Nephron progenitor cell (in vitro differentiated cells): ENCODE results near the gene RASGRP4.

Source experiments
- DNase-seq: peaks from one replicate; pipeline ENCODE4 v3.0.0; 2021
- H3K27ac Mint-ChIP-seq: 2 replicates; pipeline ENCODE4 v1.8.0; 2021; ENCODE audit warnings: mild to moderate bottlenecking, moderate library complexity, mixed read lengths
- H3K27me3 Mint-ChIP-seq: 2 replicates; pipeline ENCODE4 v1.8.0; 2021; ENCODE audit warnings: mild to moderate bottlenecking, low read depth, mixed read lengths; ENCODE audit not compliant: poor library complexity
- H3K36me3 Mint-ChIP-seq: 2 replicates; pipeline ENCODE4 v1.8.0; 2021; ENCODE audit warnings: low read depth, mixed read lengths
- H3K4me1 Mint-ChIP-seq: 2 replicates; pipeline ENCODE4 v1.8.0; 2021; ENCODE audit warnings: mixed read lengths
- H3K4me3 Mint-ChIP-seq: 2 replicates; pipeline ENCODE4 v1.8.0; 2021; ENCODE audit warnings: mild to moderate bottlenecking, moderate library complexity, mixed read lengths
- H3K9me3 Mint-ChIP-seq: 2 replicates; pipeline ENCODE4 v1.8.0; 2021; ENCODE audit warnings: mild to moderate bottlenecking, moderate library complexity, mixed read lengths
- TF ChIP-seq, protein P1 (sequence below): fragments of 200-600 bp; sonication (generic); IDR thresholded peaks from 2 replicates; pipeline ENCODE4 v1.5.0; 2021; ENCODE audit warnings: antibody characterized with exemption

RASGRP4 gene

DNA sequence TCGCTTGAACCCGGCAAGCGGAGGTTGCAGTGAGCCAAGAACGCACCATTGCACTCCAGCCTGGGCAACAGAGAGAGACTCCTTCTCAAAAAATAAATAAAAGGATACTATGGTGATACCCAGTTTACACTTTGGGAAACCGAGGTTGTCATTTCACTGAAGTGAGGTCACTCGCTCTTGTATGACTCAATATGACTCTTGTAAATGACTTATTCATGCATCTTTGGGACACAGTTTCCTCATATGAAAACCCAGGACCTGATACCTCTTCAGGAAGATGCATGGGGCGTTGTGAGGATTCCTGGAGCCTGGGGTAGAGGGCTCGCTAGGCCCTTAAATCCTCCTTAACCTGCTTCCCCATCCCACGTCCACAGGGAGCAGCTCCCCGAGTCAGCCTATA is 47.2 kb downstream of the RASGRP4 start:
- Mint-ChIP-seq H3K27ac (no peak overlapping the region), H3K4me3 (no peak overlapping the region), H3K9me3 (no peaks in the 10 kb centered on the region), H3K4me1 (peaks cover 29% of the 10 kb centered on the region), H3K36me3 (peaks cover 51% of the 10 kb centered on the region), H3K27me3 (no peaks in the 10 kb centered on the region)
- no peak for DNase-seq
- TF ChIP-seq, protein P1, sequence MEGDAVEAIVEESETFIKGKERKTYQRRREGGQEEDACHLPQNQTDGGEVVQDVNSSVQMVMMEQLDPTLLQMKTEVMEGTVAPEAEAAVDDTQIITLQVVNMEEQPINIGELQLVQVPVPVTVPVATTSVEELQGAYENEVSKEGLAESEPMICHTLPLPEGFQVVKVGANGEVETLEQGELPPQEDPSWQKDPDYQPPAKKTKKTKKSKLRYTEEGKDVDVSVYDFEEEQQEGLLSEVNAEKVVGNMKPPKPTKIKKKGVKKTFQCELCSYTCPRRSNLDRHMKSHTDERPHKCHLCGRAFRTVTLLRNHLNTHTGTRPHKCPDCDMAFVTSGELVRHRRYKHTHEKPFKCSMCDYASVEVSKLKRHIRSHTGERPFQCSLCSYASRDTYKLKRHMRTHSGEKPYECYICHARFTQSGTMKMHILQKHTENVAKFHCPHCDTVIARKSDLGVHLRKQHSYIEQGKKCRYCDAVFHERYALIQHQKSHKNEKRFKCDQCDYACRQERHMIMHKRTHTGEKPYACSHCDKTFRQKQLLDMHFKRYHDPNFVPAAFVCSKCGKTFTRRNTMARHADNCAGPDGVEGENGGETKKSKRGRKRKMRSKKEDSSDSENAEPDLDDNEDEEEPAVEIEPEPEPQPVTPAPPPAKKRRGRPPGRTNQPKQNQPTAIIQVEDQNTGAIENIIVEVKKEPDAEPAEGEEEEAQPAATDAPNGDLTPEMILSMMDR, result no peak

DNA sequence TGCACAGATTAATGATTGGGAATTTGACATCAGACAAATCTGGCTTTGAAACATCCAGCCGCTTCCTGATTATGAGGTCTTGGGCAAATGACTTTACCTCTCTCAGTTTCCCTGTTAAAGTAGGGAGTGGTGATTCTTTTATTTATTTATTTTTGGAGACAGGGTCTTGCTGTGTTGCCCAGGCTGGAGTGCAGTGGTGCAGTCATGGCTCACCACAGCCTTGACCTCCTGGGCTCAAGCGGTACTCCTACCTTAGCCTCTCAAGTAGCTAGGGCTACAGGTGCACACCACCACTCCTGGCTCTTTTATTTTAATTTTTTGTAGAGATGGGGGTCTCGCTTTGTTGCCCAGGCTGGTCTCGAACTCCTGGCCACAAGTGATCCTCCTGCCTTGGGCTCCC is 49.0 kb downstream of the RASGRP4 start:
- no peak overlapping the region for H3K4me3 Mint-ChIP-seq
- no peak overlapping the region for H3K27ac Mint-ChIP-seq
- TF ChIP-seq, protein P1, result no peak
- no peak for DNase-seq
- peaks cover 38% of the 10 kb centered on the region for H3K36me3 Mint-ChIP-seq
- H3K4me1 Mint-ChIP-seq, result peaks cover 29% of the 10 kb centered on the region
- H3K9me3 Mint-ChIP-seq, result no peaks in the 10 kb centered on the region
- H3K27me3 Mint-ChIP-seq, result peaks cover 11% of the 10 kb centered on the region

DNA sequence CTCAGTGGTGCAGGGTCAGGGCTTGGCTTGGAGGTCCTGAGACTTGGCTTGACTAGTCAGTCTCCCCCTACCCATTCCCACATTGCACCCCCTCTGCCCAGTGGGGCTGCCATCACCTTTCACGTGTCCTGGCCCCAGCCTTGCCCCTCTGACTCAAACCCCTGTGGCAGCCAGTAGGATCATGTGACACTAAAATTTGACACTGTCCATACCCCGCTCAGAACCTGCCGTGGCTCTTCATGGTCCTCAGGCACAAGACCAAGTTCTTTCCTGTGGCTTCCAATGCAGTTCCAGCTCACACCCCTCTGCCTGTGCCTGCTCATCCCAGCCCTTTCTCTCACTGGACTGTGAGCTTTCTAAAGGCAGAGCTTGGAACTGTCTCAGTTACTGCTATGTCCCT is 49.4 kb downstream of the RASGRP4 start:
- DNase-seq, result no peak
- peak overlapping the region; percentile 100 for H3K4me3 Mint-ChIP-seq
- H3K4me1 Mint-ChIP-seq, result peaks cover 29% of the 10 kb centered on the region
- peak overlapping the region; percentile 77 for H3K27ac Mint-ChIP-seq
- TF ChIP-seq, protein P1, result no peak
- H3K36me3 Mint-ChIP-seq, result peaks cover 33% of the 10 kb centered on the region
- peaks cover 14% of the 10 kb centered on the region for H3K27me3 Mint-ChIP-seq
- no peaks in the 10 kb centered on the region for H3K9me3 Mint-ChIP-seq

DNA sequence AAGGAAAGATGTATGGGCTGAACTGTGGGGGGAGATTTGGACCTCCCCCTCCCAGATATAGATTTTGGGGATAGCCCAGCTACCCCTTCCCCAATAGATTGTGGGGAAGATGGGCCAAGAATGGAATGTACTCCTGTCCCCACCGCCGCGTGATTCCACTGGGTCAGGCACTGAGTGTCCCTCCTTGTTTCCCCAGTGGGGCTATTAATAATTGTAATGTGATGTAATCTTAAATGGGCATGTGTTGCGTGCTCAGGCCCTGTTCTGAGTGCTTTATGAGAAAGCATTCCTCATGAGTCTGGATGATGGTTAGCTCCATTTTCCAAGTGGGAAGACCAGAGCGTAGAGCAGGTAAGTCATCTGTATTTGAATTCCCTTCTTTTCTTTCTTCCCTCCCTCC is 50.3 kb downstream of the RASGRP4 start:
- Mint-ChIP-seq H3K9me3 (no peaks in the 10 kb centered on the region), H3K4me3 (peak overlapping the region; percentile 100)
- TF ChIP-seq, protein P1, result no peak

DNA sequence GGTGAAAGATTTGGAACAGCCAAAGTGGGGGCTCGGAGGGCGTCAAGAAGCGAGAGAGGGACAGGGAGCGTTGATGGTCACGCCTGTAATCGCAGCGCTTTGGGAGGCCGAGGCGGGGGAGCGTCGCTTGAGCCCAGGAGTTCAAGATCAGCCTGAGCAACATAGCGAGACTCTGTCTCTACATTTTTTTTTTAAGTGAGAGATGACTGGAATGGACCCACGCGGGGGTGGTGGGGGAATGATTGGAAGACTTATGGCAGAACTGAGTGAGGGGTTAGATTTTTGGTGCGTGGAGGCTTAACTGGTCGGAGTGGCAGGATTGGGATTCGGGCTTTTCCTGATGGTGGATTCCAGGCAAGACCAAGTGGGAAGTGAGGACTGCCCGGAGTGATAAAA is 50.9 kb downstream of the RASGRP4 start:
- Mint-ChIP-seq H3K36me3 (peaks cover 19% of the 10 kb centered on the region), H3K4me3 (peak overlapping the region; percentile 100), H3K27me3 (peaks cover 24% of the 10 kb centered on the region), H3K27ac (peak overlapping the region; percentile 77), H3K9me3 (no peaks in the 10 kb centered on the region), H3K4me1 (peaks cover 29% of the 10 kb centered on the region)
- TF ChIP-seq, protein P1, result no peak
- no peak for DNase-seq

More for the DNA sequence above, 50.3 kb downstream of the RASGRP4 start:
- peaks cover 19% of the 10 kb centered on the region for H3K27me3 Mint-ChIP-seq
- no peak for DNase-seq
- H3K36me3 Mint-ChIP-seq, result peaks cover 25% of the 10 kb centered on the region
- no peak overlapping the region for H3K27ac Mint-ChIP-seq
- H3K4me1 Mint-ChIP-seq, result peaks cover 29% of the 10 kb centered on the region

DNA sequence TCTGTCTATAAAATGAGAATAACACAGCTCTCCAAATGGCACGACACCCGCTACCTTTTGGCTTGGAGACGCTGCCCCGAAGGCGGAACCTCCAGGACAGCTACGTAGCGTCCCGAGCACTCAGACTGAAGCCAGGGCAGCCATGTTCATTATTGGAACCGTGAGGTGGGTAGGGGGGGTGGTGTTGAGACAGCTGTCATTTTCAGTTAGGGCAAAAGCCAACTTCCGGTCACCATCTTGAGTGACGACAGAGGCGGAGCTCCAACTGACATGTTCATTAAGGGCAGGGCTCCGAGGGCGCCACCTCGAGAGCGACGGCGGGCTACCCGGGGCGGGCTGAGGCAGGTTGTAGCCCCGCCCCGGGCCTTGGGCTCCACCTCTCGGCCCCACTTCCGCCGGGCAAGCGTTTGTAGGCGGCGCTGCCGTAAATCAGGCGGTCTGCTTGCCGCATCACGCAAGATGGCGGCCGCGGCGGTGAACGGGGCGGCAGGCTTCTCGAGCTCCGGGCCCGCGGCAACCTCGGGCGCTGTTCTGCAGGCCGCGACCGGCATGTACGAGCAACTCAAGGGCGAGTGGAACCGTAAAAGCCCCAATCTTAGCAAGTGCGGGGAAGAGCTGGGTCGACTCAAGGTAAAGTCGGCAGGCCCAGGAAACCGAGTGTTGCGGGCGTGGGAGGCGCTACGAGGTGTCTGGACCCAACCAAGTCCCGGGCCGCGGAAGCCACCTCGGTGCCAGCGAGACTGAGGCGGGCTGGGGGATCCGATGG is 51.5 kb downstream of the RASGRP4 start, which contains the start of gene PSMD8:
Gene PSMD8 (plus strand): TSS at position 240 of the 766 bp plus-strand sequence. CDS start 31 bp downstream, at position 271.
- TF ChIP-seq, protein P1, result no peak
- Mint-ChIP-seq H3K36me3 (peaks cover 13% of the 10 kb centered on the region), H3K27ac (peak within 1 kb of the TSS; percentile 88), H3K4me1 (peaks cover 29% of the 10 kb centered on the region), H3K4me3 (peak within 1 kb of the TSS; percentile 100), H3K27me3 (peaks cover 28% of the 10 kb centered on the region), H3K9me3 (no peaks in the 10 kb centered on the region)
- peak; percentile 97 for DNase-seq
